IMR-90 (cell line): ENCODE measurements around the gene SLC6A7. TPM values are rescaled to one million over a fixed set of nuclear protein-coding genes. Genes with fewer than 3 reads are reported as not detected.

Source experiments
- ATAC-seq: fragments of 200-7000 bp; cut with Tn5 transposase; 2 replicates; pipeline ENCODE4 v1.9.1; 2020; ENCODE audit warnings: low read depth, mild to moderate bottlenecking, moderate library complexity
- BruUV-seq: library from RNA; stranded (reverse); fragments of 400-500 nt; replicated peaks from 2 replicates; lab custom pipeline; 2021; lab: Mats Ljungman, UMichigan
- CTCF ChIA-PET: fragments of 300-600 bp; formaldehyde crosslinking; extraction: SDS; loops from one replicate; lab custom pipeline; 2021; ENCODE audit warnings: antibody characterized with exemption; lab: Yijun Ruan, JAX
- POLR2A ChIA-PET: fragments of 300-600 bp; sonication (Branson Sonifier 250); formaldehyde crosslinking; loops from one replicate; lab custom pipeline; 2022; ENCODE audit warnings: antibody characterized with exemption; ENCODE audit not compliant: unreplicated experiment; lab: Charles Lee
- DNase-seq: peaks from one replicate; pipeline ENCODE4 v3.0.0; 2013
- H2AFZ ChIP-seq: replicated peaks from 2 replicates; pipeline ENCODE3; 2013; ENCODE audit warnings: low read length, mild to moderate bottlenecking; ENCODE audit not compliant: poor library complexity
- H2AK5ac ChIP-seq: 2 replicates; pipeline ENCODE4 v1.6.1; 2013; ENCODE audit warnings: low read depth, low read length, inconsistent platforms
- H2AK9ac ChIP-seq: replicated peaks from 2 replicates; pipeline ENCODE3; 2013; ENCODE audit warnings: mild to moderate bottlenecking, low read depth, low read length, moderate library complexity; ENCODE audit not compliant: poor library complexity
- H2BK120ac ChIP-seq: 2 replicates; pipeline ENCODE4 v1.6.1; 2013; ENCODE audit warnings: low read depth, low read length, inconsistent platforms
- H2BK15ac ChIP-seq: 3 replicates; pipeline ENCODE4 v1.6.1; 2013; ENCODE audit warnings: low read depth, low read length, inconsistent platforms
- H2BK20ac ChIP-seq: 2 replicates; pipeline ENCODE4 v1.6.1; 2013; ENCODE audit warnings: low read depth, mild to moderate bottlenecking, inconsistent platforms, low read length, moderate library complexity
- H2BK5ac ChIP-seq: 2 replicates; pipeline ENCODE4 v1.6.1; 2013; ENCODE audit warnings: mild to moderate bottlenecking, low read depth, low read length, inconsistent platforms; ENCODE audit not compliant: poor library complexity, severe bottlenecking
- H3K14ac ChIP-seq: replicated peaks from 2 replicates; pipeline ENCODE4 v1.6.1; 2013; ENCODE audit warnings: low read depth, low read length, inconsistent platforms
- H3K18ac ChIP-seq: 2 replicates; pipeline ENCODE4 v1.6.1; 2013; ENCODE audit warnings: low read depth, low read length, control low read depth
- H3K23ac ChIP-seq: 2 replicates; pipeline ENCODE4 v1.6.1; 2013; ENCODE audit warnings: low read depth, low read length, inconsistent platforms
- H3K27ac ChIP-seq: 2 replicates; pipeline ENCODE4 v1.5.1; 2013; ENCODE audit warnings: mild to moderate bottlenecking, control low read depth, low read length; ENCODE audit not compliant: insufficient read depth
- H3K27me3 ChIP-seq: 2 replicates; pipeline ENCODE4 v1.6.1; 2013; ENCODE audit warnings: low read length; ENCODE audit not compliant: control insufficient read depth, insufficient read depth
- H3K36me3 ChIP-seq: 2 replicates; pipeline ENCODE4 v1.6.1; 2013; ENCODE audit warnings: low read length, mixed read lengths; ENCODE audit not compliant: control insufficient read depth, insufficient read depth
- H3K4ac ChIP-seq: 2 replicates; pipeline ENCODE4 v1.6.1; 2013; ENCODE audit warnings: low read depth, low read length, inconsistent platforms
- H3K4me1 ChIP-seq: 2 replicates; pipeline ENCODE4 v1.6.1; 2013; ENCODE audit warnings: low read length, mixed read lengths; ENCODE audit not compliant: control insufficient read depth, insufficient read depth
- H3K4me2 ChIP-seq: 2 replicates; pipeline ENCODE4 v1.6.1; 2013; ENCODE audit warnings: low read depth, mild to moderate bottlenecking, control low read depth, low read length, moderate library complexity
- H3K4me3 ChIP-seq: 2 replicates; pipeline ENCODE4 v1.5.1; 2013; ENCODE audit warnings: low read depth, mild to moderate bottlenecking, control low read depth, low read length, moderate library complexity; ENCODE audit not compliant: insufficient read depth
- H3K56ac ChIP-seq: 2 replicates; pipeline ENCODE4 v1.6.1; 2013; ENCODE audit warnings: low read length, inconsistent platforms; ENCODE audit not compliant: insufficient read depth; ENCODE audit errors: extremely low read depth
- H3K79me1 ChIP-seq, 2 experiments: 2 replicates each; pipeline ENCODE4 v1.6.1; 2013; ENCODE audit warnings: low read length in 2 of 2, inconsistent platforms in 1 of 2, low read depth in 1 of 2
- H3K9ac ChIP-seq: 2 replicates; pipeline ENCODE4 v1.6.1; 2013; ENCODE audit warnings: low read depth, low read length, control low read depth
- H3K9me1 ChIP-seq: 2 replicates; pipeline ENCODE4 v1.6.1; 2013; ENCODE audit warnings: low read length, inconsistent platforms; ENCODE audit not compliant: insufficient read depth
- H3K9me3 ChIP-seq: 2 replicates; pipeline ENCODE4 v1.6.1; 2013; ENCODE audit warnings: low read length; ENCODE audit not compliant: control insufficient read depth, insufficient read depth
- H4K20me1 ChIP-seq: 2 replicates; pipeline ENCODE4 v1.6.1; 2013; ENCODE audit warnings: low read length, inconsistent platforms; ENCODE audit not compliant: insufficient read depth
- H4K5ac ChIP-seq: 2 replicates; pipeline ENCODE4 v1.6.1; 2013; ENCODE audit warnings: mild to moderate bottlenecking, low read depth, low read length, control low read depth
- H4K8ac ChIP-seq, 2 experiments: 2 replicates each; pipeline ENCODE4 v1.6.1; 2013; ENCODE audit warnings: low read depth in 2 of 2, low read length in 2 of 2, control low read depth in 1 of 2, inconsistent platforms in 1 of 2
- H4K91ac ChIP-seq: 2 replicates; pipeline ENCODE4 v1.6.1; 2013; ENCODE audit warnings: low read depth, low read length, inconsistent platforms; ENCODE audit not compliant: insufficient read depth
- BHLHE40 ChIP-seq: fragments of 150-350 bp; IDR thresholded peaks from 2 replicates; pipeline ENCODE4 v1.6.1; 2016; ENCODE audit warnings: mild to moderate bottlenecking, low read depth, low read length
- CEBPB ChIP-seq: IDR thresholded peaks from 2 replicates; pipeline ENCODE4 v1.6.1; 2012; ENCODE audit warnings: low read depth, low read length, improper control_type of control experiment
- CHD1 ChIP-seq: IDR thresholded peaks from 2 replicates; pipeline ENCODE4 v1.6.1; 2012; ENCODE audit warnings: low read depth, low read length, improper control_type of control experiment
- FOS ChIP-seq: fragments of 150-350 bp; IDR thresholded peaks from 2 replicates; pipeline ENCODE4 v1.6.1; 2016; ENCODE audit warnings: low read depth, low read length
- MAFK ChIP-seq: IDR thresholded peaks from 2 replicates; pipeline ENCODE4 v1.6.1; 2012; ENCODE audit warnings: low read depth, low read length, improper control_type of control experiment
- MAZ ChIP-seq: IDR thresholded peaks from 2 replicates; pipeline ENCODE4 v1.6.1; 2012; ENCODE audit warnings: low read depth, mild to moderate bottlenecking, low read length, improper control_type of control experiment, moderate library complexity, borderline replicate concordance
- MXI1 ChIP-seq: IDR thresholded peaks from 2 replicates; pipeline ENCODE4 v1.6.1; 2012; ENCODE audit warnings: low read depth, mild to moderate bottlenecking, low read length, moderate library complexity, borderline replicate concordance
- NFE2L2 ChIP-seq: fragments of 150-350 bp; IDR thresholded peaks from 2 replicates; pipeline ENCODE4 v1.6.1; 2016; ENCODE audit warnings: low read depth, mild to moderate bottlenecking, low read length
- POLR2A ChIP-seq: IDR thresholded peaks from 2 replicates; pipeline ENCODE4 v1.6.1; 2012; ENCODE audit warnings: mild to moderate bottlenecking, low read depth, low read length
- RAD21 ChIP-seq: IDR thresholded peaks from 2 replicates; pipeline ENCODE4 v1.6.1; 2012; ENCODE audit warnings: low read length, improper control_type of control experiment
- RCOR1 ChIP-seq: IDR thresholded peaks from 2 replicates; pipeline ENCODE4 v1.6.1; 2012; ENCODE audit warnings: mild to moderate bottlenecking, low read length, improper control_type of control experiment; ENCODE audit not compliant: insufficient replicate concordance
- RFX5 ChIP-seq: IDR thresholded peaks from 2 replicates; pipeline ENCODE4 v1.8.0; 2012; ENCODE audit warnings: low read depth, mild to moderate bottlenecking, low read length, moderate library complexity
- SMC3 ChIP-seq: fragments of 150-350 bp; IDR thresholded peaks from 2 replicates; pipeline ENCODE4 v1.6.1; 2016; ENCODE audit warnings: low read depth, mild to moderate bottlenecking, antibody characterized with exemption, low read length, moderate library complexity
- WGBS, 2 experiments: methylation state at CpG; one replicate each; pipeline versions ENCODE4 v1.1.5 to v1.1.7; 2013; ENCODE audit warnings: missing lambda C conversion rate in 2 of 2; ENCODE audit not compliant: insufficient read length in 1 of 2; ENCODE audit errors: extremely low coverage in 2 of 2; 5-methylcytosine and 5-hydroxymethylcytosine counted together
- dilution Hi-C: fragments of 300-500 bp; cut with HindIII; formaldehyde crosslinking; loops from one replicate; pipeline ENCODE4 v1.14.3; 2018; ENCODE audit warnings: low sequenced_read_pairs; ENCODE audit not compliant: unreplicated experiment
- in situ Hi-C: fragments of 300-500 bp; cut with MboI; formaldehyde crosslinking; loops from 3 replicates; pipeline ENCODE4 v1.14.3; 2019; ENCODE audit warnings: low sequenced_read_pairs, inconsistent platforms, mixed read lengths
- intact Hi-C: fragments of 100-400 bp; cut with micrococcal nuclease; formaldehyde crosslinking; loops from 2 replicates; pipeline ENCODE4 v1.10.0; 2022
- polyA plus RNA-seq, 3 experiments: library from polyadenylated mRNA; depleted of rRNA; stranded (reverse); fragments of >200 nt; gene quantifications; 2 replicates each; pipeline ENCODE4 v1.2.3, GENCODE V29; 2012; ENCODE audit warnings: low replicate concordance in 1 of 3
- total RNA-seq: library from RNA; depleted of rRNA; stranded (reverse); fragments of >200 nt; gene quantifications from 2 replicates; pipeline ENCODE4 v1.2.3, GENCODE V29; 2012
- TF ChIP-seq, protein P1 (sequence below): fragments of 150-350 bp; IDR thresholded peaks from 2 replicates; pipeline ENCODE4 v1.6.1; 2016; ENCODE audit warnings: low read depth, mild to moderate bottlenecking, low read length, moderate library complexity, borderline replicate concordance
- TF ChIP-seq, protein P2 (sequence below): fragments of 150-350 bp; IDR thresholded peaks from 2 replicates; pipeline ENCODE4 v1.6.1; 2017; ENCODE audit warnings: mild to moderate bottlenecking, antibody characterized with exemption, low read length, low read depth

SLC6A7 gene
- total and polyA plus RNA-seq, 2 of the 4 experiments (the other 2 are of a cell fraction): under 0.01 TPM; not detected in 1

DNA sequence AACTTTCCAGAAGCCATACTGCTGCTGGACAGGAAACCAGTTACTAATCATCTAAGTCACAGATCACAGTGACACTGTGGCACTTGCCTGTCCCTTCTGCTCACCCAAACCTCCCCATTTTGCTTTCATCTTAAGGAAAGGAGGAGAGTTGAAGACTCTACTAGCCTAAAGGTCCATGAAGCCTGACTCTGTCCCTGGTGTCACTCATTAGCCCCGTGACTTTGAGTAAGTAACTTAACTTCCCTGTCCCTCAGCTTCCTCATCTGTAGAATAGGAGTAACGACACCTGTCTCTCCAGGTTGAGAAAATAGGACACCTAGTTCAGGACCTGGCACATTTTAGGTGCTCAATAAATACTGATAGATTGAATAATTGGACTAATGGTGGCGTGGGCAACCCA, 536 bp upstream of the SLC6A7 start:
- Histone ChIP-seq H3K14ac (no peak overlapping the region), H3K4ac (no peak overlapping the region), H2AFZ (no peak overlapping the region), H3K27ac (no peak overlapping the region), H3K4me2 (no peak overlapping the region), H3K4me1 (peaks cover 2% of the 10 kb centered on the region; the same call in 1 of the 2 replicates), H3K4me3 (no peak overlapping the region), H2AK9ac (no peak overlapping the region), H4K8ac (no peak overlapping the region), H2BK120ac (no peak overlapping the region), H4K20me1 (no peaks in the 10 kb centered on the region), H3K56ac (no peak overlapping the region), H3K23ac (0 out of 2 replicates have a peak overlapping the region, but pooled peaks have one; percentile 25), H2BK15ac (no peak overlapping the region), H2AK5ac (no peak overlapping the region), H3K79me1 (no peaks in the 10 kb centered on the region), H3K27me3 (peaks cover 90% of the 10 kb centered on the region), H2BK20ac (no peak overlapping the region), H2BK5ac (no peak overlapping the region), H3K36me3 (no peaks in the 10 kb centered on the region), H4K91ac (no peak overlapping the region), H3K9ac (no peak overlapping the region), H3K18ac (no peak overlapping the region), H4K5ac (no peak overlapping the region), H3K9me3 (no peaks in the 10 kb centered on the region), H3K9me1 (peaks cover 4% of the 10 kb centered on the region; the same call in 1 of the 2 replicates)
- CTCF ChIA-PET: no interaction called here
- intact Hi-C loops: no loop called here
- no peak for TF ChIP-seq MXI1
- TF ChIP-seq POLR2A: no peak
- no peak for TF ChIP-seq CHD1
- no peak for TF ChIP-seq SMC3
- TF ChIP-seq, protein P1, sequence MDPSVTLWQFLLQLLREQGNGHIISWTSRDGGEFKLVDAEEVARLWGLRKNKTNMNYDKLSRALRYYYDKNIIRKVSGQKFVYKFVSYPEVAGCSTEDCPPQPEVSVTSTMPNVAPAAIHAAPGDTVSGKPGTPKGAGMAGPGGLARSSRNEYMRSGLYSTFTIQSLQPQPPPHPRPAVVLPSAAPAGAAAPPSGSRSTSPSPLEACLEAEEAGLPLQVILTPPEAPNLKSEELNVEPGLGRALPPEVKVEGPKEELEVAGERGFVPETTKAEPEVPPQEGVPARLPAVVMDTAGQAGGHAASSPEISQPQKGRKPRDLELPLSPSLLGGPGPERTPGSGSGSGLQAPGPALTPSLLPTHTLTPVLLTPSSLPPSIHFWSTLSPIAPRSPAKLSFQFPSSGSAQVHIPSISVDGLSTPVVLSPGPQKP: no peak
- TF ChIP-seq NFE2L2: no peak
- no peak for TF ChIP-seq MAFK
- TF ChIP-seq FOS: no peak
- TF ChIP-seq MAZ: no peak
- no peak for TF ChIP-seq CEBPB
- TF ChIP-seq RCOR1: no peak
- no peak for TF ChIP-seq RAD21
- TF ChIP-seq, protein P2, sequence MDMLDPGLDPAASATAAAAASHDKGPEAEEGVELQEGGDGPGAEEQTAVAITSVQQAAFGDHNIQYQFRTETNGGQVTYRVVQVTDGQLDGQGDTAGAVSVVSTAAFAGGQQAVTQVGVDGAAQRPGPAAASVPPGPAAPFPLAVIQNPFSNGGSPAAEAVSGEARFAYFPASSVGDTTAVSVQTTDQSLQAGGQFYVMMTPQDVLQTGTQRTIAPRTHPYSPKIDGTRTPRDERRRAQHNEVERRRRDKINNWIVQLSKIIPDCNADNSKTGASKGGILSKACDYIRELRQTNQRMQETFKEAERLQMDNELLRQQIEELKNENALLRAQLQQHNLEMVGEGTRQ: no peak
- no peak for TF ChIP-seq RFX5
- no peak for TF ChIP-seq BHLHE40
- dilution Hi-C loops: no loop called here
- WGBS, 2 experiments: no CpG with 5 or more reads among the region's 3 CpGs
- no peak for DNase-seq
- POLR2A ChIA-PET: no interaction called here
- BruUV-seq: no TSS peak
- no peak for ATAC-seq
- in situ Hi-C loops: no loop called here
